NAMALWA (cell line): ENCODE data around the gene DNAH1.
"Not testable (repeated sequence)": the region's sequence is repeated elsewhere in the genome, so short reads cannot be mapped to it uniquely, and the experiment has no call there.

Experiments used
- DNase-seq: peaks from one replicate; pipeline ENCODE4 v3.0.0-alpha.2; 2015; ENCODE audit warnings: low spot score

Gene DNAH1

DNA sequence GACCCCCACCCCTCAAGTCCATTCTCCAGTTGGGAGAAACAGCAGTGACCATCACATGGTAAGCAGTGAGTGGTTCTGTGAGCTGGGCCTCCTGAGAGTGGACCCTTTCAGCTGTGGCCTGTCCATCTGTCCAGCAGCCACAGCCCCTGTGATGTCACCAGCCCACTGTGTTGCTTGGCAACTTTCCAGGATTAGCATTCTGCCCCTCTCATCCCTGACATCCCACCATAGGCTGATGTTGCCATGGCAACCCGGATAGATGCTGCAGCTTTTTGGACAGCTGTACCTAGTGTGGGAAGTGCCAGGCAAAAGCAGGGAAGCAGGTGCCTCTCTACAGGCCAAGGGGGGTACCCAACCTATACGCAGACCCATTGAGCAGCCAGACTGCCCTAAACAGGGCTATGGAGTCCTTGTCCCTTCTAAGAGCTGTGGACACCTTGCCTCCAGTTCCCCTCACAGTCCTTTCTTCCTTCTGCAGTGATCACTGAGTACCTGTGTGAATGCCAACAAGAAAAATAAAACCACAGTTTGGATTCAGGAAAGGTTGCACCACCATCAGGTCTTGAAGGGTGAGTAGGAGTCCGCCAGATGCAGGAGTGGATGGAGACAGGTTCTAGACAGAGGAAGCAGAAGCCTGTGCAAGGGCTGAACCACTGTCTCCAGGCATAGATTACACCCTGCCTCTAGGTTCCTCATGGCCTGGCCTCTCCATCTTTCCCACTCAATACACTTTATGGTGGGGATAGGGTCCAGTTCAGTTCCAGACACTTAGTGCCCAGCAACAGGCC, at the start of gene DNAH1:
TSS of gene DNAH1 (plus strand) at position 343 of the 788 bp plus-strand sequence. CDS start 6,124 bp downstream, outside the sequence.
- no peak for DNase-seq

DNA sequence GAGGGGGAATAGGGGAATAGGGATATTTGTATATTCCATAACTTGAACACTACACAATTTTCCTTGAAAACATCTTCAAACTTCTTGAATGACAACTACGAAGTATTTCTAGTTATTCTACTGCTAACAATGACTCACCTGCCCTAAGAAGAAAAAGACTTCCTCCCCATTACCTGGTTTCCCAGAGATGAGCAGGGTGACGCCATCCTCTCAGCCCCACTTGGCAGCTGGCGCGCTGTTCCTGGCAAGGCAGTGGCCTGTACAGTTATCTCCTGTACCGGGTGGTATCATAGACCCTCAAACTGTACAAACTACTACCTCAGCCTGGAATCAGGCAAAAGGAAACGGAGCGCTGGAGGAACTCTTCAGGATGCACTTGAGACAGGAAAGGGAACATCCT, 48.1 kb upstream of the DNAH1 start:
- no peak for DNase-seq

DNA sequence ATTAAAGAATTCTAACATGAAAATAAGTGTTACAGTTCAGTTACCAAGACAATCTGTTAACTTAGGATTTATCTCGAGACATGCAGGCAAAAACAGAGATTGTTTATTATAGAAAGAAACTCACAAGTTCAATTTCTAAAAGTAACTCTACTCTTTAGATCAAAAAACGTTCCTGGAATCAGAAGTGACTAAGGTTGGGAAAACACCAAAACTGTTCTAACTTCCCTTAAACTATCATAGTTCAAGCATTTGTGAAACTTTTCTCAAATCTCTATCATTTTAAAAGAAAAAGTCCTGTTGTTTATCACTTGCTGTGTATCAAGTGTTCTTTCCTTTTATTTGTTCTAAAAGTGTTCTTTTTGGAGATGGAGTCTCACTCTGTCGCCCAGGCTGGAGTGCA, 46.3 kb upstream of the DNAH1 start:
- DNase-seq, result no peak

DNA sequence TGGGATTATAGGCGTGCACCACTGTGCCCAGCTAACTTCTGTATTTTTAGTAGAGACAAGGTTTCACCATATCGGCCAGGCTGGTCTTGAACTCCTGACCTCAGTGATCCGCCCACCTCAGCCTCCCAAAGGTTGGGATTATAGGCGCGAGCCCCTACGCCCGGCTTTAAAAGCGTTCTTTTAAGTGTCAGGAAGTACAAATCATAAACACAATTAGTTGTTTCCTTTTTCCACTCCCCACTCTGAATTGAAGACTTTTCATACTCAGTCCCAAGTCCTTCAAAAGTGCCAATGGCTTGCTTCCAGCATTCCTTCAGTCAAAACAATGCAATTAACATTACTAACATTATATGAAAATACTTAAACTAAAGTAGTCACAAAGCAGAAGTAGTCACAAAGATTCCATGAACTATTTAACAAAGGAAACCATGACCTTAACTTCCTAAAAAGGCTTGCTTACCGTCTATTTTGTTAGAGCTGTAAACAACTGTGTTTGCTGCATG, 45.8 kb upstream of the DNAH1 start:
- DNase-seq, result no peak

DNA sequence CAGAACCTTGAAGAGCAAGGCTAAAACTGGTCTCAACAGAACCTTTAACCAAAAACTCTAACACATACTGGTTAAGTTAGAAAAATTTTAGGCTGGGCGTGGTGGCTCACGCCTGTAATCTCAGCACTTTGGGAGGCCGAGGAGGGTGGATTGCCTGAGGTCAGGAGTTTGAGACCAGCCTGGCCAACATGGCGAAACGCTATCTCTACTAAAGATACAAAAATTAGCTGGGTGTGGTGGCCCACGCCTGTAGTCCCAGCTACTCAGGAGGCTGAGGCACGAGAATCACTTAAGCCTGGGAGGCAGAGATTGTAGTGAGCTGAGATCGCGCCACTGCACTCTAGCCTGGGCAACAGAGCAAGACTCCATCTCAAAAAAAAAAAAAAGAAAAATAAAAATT, 43.9 kb upstream of the DNAH1 start:
- DNase-seq, result not testable (repeated sequence)

DNA sequence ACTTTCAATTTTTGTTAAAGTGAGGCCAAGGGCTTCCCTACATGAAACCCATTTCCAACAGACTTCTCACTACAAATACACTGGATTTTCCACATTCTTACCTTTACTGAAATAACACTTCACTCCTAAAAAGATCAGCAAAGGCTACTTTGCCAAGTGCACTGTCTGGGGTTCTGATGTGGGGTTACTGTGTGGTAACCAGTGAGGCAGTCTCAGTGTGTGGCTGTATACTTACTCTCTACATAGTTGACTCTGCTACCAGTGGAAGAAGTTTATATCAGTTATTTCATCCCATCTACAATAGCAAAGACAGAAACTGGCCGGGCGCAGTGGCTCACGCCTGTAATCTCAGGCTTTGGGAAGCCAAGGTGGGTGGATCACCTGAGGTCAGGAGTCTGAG, 43.3 kb upstream of the DNAH1 start:
- no peak for DNase-seq

DNA sequence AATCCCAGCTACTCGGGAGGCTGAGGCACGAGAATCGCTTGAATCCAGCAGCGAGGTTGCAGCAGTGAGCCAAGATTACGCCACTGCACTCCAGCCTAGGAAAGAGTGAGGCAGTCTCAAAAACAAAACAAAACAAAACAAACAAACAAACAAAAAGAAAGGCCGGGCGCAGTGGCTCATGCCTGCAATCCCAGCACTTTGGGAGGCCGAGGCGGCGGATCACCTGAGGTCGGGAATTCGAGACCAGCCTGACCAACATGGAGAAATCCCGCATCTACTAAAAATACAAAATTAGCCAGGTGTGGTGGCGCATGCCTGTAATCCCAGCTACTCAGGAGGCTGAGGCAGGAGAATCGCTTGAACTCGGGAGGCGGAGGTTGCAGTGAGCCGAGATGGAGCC, 41.3 kb upstream of the DNAH1 start:
- not testable (repeated sequence) for DNase-seq

DNA sequence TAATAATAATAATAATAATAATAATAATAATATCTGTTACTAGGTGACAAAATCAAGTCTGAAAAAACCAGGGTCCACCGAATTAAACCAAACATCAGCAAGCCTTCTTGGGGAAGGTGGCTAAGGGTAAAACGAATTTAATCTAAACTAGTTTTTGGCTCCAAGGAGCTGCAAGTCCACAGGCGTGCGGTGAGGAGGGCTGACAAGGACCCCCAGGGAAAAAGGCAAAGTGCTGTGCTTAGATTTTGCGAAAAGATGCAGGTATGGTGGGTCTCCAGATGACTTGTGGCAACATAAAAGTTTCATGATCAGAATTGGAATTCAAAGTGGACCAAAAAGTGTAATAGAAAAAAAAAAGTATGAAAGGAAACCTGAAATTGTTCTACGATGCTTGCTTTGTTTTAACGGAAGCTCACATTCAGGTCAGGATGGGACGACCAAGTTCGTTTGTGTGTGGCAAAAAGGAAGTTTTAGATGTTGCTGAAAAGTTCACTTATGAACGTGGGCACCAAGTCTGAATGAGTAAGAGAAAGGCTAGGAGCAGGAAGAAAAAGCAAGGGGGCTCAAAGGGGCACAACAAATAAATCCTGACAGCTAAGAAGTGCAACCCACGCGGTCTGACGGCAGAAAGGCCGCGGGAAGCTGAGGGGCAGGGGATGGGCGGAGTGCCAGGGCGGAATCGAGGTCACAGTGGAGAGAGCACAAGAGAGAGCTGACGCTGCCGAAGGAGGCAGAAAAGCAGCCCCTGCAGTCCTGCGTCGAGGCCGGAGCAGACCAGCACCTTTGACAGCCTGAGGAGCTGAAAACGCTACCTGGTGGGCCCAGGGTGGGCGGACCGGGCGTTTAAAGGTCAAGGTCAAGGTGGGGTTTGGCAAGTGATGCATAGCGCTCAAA, 38.8 kb upstream of the DNAH1 start:
- peak; percentile 74 for DNase-seq

DNA sequence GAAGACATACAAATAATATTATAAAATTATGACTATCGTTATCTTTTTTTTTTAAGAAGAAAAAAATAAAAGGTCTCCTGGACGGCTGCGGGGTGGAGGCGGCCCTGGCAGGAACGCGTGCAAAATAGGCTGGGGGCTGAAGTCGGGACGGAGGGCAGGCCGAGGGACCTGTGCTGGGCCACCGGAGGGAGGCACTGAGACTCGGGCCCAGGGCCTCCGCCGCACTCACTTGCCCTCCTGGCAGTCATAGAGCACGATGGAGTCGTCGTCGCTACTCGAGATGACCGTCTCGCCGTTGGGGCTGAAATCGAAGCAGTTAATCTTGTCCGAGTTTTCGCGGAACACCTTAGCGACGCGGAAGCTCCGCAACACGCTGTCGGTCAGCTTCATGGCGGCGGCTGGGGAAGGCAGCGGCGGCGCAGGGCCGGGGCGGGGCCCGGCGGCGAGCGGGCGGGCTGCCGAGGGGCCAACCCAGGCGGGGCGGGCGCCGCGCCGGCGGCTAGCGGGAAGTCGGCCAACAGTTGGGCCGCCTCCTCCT, 38.1 kb upstream of the DNAH1 start:
- peak; percentile 55 for DNase-seq

DNA sequence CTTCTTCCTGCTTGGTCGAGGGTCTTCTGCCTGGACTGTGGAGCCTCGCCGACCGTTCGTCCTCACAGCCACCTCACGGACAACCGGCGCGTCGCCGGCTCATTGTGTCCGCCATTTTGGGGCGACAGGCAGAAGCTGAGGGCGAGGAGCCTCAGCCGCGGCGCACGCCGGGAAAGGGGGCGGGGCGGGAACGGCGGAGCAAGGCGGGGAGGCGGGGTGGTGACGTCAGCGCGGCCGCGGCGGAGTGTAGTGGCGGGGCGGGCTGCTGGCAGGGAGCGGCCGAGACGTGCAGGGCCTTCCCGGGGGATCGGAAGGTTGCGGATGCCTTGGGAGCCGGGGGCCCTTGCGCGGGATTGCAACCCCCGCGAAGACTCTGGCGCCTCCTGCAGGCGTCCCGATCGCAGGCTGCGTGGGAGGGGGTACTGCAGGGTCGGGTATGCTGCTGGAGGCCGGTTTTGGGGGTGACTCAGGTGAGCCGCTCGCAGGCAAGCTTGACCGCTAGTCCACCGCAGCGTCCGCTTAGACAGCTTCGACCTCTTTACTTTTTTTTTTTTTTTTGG, 37.5 kb upstream of the DNAH1 start, which contains the start of gene WDR82:
TSS of gene WDR82 (minus strand) at position 140 of the 560 bp plus-strand sequence. CDS start 288 bp downstream, outside the sequence.
- peak; percentile 81 for DNase-seq

DNA sequence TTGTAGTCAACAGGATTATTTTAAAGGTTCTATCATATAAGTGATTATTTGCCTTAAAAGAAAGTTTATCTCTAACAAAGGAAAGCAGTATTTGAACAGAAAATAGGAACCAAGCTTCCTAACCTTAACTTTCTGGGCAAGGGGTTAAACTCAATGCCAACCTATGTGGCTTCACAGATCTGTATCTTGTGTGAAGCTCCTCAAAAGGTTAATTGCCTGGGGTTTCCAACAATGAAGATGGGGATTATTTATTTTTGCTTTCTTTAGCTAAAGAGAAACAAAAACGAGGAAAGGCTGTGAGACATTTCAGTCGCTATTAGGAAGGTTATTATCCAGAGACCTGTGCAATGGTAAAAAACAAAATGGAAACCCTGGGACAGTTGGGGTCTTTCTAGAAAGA, 36.5 kb upstream of the DNAH1 start:
- DNase-seq, result no peak

DNA sequence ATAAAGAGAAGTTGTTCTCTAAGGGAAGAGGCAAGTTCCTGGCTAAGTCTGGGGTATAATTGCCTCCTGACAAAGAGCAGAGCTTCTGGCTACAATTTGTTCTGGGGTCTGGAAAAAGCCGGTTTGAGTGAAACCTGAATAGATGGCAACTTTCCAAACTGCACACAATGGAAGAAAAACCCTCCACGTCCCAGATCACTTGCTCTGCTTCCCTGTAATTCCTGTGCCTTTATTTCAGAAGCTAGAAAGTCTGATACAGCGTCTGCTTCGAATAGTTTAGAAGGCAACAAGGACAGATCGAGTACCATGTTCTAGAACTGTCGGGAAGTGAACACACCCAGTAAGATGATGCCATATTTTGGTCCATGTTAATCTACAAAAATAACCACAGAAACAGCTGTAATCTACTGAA, 36.1 kb upstream of the DNAH1 start:
- DNase-seq, result no peak

DNA sequence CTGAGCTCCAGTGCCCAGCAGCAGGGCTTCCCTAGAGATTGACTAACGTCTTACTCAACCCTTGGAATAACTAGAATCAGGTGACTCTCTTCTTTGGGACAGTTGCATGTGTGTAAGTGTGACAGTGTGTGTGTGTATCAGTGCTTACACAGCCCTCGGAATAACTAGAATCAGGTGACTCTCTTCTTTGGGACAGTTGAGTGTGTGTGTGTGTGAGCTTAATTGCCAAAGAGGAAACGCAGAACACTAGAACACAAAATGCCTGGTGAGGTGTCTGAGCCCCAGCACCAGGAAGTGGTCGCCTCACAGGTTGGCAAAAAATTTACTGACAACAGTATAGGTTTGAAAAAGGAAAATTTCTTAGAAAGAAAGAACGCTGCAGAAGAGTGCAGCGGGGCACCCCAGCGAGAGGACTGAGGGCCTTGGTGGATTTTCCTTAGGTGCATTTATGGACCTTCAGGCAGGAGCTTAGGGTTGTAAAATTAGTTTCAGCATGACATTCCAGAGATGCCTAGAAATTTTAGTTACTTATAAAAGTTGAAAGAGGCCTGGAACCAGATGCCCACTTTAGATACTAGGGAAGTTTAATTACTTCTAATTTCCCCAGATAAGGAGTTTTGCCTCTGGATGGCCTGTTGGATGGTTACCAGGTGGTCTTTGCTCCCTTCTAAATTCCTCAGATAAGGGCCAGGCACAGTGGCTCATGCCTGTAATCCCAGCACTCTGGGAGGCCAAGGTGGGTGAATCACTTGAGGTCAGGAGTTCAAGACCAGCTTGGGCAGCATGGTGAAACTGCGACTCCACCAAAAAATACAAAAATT, 33.9 kb upstream of the DNAH1 start:
- no peak for DNase-seq

DNA sequence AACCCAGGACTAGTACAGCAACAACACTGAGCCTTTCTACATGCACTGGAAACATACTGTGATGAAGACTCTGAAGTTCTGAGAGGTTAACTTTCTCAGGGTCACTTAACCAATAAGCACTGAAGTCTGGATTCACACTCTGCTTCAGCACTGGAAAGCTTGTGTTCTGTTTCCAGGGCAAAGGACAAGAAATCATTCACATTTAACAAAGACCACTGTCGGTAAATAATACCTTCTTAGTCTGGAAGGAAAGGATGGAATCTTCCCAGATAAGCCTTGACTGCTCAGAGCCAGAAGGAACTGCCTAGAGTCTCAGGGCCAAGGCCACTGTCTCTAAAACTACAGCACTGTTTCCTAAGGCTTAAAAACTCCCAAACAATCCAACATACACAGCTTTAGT, 32.8 kb upstream of the DNAH1 start:
- no peak for DNase-seq

DNA sequence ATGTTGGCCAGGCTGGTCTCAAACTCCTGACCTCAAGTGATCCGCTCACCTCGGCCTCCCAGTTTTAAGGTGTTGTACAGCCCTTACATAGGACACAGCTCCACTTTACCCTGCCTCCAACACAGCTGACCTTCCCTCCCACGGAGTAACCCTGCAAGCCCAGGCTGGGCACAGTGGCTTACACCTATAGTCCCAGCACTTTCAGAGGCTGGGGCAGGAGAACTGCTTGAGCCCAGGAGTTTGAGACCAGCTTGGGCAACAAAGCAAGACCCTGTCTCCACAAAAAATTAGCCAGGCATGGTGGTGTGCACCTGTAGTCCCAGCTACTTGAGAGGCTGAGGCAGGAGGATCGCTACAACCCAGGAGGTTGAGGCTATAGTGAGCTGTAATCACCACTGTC, 32.1 kb upstream of the DNAH1 start:
- not testable (repeated sequence) for DNase-seq

DNA sequence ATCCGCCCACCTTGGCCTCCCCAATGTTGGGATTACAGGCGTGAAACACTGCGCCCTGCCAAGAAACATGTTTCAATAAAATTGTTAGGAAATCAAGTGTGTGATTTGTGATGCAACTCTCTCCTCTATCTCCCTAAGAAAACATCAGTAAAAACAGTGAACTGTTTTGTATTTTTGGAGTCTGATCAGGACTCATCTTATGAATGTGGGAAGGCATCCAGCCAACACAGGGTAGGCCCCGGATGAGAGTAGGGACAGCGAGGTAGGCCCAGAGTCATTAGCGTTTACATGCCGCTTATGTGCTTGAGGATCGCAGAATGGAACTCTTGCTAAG, 29.4 kb upstream of the DNAH1 start:
- no peak for DNase-seq

DNA sequence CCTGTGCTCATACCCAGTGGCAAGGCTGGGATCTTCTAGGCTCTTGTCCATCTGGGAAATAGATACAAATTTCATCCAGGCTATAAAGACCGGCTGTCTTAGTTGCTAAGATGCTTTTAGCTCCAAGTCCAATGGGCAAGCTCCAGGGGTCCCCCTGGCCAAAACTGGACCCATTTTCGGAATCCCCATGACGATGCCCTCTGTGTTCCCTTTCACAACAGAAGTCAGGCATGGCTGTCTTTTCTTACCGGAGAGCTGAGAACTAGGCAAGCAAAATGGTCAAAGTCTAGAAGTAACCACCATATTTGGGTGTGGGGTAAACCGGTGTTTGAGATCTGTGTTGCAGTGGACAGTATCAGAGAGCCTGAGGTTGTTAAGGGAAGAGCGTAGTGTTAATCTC, 27.4 kb upstream of the DNAH1 start:
- DNase-seq, result no peak

DNA sequence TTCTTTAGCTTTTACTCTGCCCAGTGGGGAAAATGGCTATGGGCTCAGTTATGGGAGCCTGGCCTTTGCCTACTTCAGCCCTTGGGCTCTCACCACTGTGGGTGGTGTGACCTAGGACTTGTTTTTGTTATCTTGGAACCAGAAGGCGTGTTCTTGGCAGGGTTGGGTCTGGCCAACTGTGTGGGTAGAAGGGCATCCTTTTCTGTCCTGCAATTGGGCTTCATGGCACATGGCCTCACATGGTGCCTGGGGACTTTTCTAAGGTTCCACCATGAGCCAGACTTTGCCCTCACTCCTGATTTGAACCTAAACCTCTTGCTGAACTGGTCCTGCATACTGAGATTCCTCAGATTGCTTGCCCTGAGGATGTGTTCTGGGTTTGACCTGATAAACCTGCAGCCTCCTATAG, 26.8 kb upstream of the DNAH1 start:
- no peak for DNase-seq

DNA sequence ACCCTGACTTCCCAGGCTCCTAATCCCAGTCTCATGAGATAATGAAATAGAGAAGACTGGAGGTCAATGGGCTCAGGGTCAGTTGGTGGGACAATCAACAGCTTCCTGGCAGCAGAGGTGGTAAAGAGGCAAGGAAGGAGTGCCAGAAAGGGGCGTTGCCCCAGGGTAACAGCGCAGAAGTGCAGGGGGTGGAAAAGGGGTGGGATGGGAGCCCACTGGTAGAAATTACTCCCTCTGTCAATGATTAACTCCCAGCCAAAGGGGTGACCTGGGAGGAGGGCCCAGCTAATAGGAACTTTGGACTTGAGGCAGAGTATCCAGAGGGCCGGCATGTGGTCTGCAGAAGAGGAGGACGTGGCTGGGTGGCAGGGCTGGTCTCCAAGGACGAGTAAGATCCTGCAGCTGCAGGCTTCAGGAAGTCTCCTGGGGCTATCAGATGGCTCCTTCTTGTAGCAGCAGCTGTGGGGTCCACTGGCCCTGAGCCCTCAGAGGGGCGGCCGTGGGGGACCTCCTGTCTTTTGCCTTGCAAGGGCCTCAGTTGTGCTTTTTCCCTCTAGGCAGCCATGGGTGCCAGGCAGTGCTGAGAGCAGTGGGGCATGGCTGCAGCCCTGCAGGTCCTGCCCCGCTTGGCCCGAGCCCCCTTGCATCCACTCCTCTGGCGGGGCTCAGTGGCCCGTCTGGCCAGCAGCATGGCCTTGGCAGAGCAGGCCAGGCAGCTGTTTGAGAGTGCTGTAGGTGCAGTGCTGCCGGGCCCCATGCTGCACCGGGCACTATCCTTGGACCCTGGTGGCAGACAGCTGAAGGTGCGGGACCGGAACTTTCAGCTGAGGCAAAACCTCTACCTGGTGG, 26.1 kb upstream of the DNAH1 start:
- DNase-seq, result no peak
